SK-N-DZ (cell line): ENCODE measurements around the gene HADH.
"Not testable (repeated sequence)": the region's sequence is repeated elsewhere in the genome, so short reads cannot be mapped to it uniquely, and the experiment has no call there.

Source experiments
- DNase-seq: peaks from one replicate; pipeline ENCODE4 v3.0.0-alpha.2; 2015; ENCODE audit warnings: low spot score

The HADH gene

DNA sequence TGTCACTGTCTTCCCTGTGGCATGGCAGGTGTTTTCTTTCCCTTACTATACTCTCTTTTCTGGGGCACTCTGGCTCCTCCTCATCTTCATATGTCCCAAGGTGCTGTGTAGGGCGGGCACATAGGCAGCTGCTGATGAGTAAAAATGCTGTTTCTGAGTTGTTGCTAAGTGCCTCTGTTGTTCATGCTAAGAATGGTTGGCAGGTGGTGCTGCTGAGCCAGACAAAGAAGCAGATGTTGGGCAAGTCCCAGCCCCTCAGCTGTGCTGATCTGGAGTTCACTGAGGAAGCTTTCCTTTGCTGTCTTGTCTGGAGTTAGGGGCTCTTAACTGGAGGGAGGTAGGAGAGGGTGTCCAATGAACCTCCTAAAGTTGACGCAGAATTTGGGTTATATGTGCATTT lies 40.6 kb downstream of the HADH start:
- DNase-seq, result peak; percentile 33

DNA sequence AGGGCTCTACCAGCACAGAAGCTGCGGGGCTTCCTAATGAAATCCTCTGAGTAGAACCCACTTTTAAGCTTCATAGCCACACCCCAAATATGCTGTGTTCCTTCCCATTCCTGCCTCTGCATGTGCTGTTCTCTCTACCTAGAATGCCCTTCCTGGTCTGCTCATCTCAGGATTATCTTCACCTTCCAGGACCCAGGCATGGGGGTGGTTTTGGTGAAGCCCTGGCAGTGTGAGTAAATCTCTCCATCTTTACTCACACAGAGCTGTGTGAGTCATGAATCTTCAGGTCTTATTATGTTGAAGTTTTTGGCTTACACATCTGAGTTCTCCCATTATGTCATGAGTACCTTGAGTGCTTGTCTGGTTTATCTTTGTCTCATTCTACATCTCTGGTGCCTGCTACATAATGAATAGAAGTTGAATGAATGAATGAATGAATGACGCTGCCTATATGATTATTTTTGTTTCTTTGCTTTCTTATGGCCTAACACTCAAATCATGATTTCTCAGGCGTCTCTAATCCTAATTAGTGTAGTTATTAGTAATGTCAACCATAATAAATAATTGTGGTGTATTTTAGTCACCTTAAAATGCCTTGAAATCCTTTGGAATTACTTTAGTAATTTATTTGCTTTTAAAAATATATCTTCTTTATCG lies 41.9 kb downstream of the HADH start:
- no peak for DNase-seq

DNA sequence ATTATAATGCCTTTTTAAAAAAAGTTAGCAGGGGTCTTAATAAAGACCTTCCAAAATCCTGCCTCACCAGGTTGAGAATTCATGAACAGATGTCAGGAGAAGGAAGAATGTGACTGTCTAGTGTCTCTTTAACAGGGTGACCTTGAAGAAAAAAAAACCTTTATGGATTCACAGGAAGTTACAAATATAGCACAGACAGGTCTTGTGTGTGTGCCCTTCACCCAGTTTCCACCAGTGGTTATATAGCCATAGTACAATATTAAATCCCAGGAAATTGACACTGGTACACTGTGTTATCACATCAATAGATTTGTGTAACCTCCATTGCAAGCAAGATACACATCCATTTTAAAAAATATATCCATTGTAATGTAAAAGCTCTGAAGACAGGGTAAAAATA lies 43.7 kb downstream of the HADH start:
- no peak for DNase-seq

DNA sequence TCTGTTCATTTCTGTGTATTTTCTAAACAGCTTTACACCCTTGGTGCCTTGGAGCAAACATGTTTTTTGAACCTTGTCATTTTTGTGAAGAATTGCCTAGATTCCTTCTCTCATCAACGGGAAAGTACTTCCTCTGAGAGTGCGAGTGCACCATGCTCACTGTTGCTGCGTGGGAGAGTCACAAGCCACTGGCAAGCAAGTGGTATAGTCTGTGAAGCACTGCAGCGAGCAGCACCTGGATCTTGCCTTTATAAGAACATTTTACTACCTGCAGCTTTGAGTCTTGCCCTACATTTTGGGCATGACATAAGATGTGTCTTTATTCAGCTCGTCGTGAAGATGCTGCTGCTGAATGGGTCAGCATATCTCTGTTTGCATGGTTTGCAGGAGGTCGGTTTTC lies 44.9 kb downstream of the HADH start:
- no peak for DNase-seq

DNA sequence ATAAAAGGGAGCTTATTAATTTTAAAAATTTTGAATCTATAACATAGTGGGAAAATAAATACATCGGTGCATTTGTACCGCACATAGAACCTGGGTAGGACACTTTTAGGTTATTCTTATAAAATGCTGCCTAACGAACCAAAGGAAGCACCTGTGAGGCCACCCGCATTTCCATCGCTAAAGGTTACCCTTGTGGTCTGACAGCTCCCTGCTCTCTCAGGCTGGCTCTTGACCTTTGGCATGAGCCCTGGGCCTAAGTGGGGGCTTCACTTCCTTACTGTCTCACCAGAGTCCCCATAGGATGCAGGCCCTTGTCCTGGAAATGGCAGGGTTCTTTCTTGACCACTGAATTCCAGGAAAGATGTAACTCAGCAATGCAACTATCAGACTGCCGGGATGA lies 46.0 kb downstream of the HADH start:
- DNase-seq, result no peak

DNA sequence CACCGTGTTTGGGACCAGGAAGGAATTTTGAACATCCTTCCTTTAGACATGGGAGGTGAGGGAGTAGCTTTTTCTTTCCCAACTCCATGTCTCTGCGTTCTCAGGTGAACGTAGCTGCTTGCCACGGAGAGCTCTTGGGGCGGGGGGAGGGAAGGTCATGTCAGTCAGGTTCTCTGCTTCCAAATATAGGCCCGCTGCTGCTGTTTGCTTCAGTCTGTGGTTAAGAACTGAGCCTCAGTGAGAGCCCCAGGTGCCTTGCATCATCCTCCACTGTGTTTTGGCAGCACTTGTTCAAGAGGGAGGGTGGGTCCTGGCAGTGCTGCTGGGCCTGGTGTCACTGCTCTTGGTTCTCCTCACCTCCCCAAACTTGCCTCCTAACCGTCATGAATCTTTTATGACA lies 46.5 kb downstream of the HADH start:
- no peak for DNase-seq

DNA sequence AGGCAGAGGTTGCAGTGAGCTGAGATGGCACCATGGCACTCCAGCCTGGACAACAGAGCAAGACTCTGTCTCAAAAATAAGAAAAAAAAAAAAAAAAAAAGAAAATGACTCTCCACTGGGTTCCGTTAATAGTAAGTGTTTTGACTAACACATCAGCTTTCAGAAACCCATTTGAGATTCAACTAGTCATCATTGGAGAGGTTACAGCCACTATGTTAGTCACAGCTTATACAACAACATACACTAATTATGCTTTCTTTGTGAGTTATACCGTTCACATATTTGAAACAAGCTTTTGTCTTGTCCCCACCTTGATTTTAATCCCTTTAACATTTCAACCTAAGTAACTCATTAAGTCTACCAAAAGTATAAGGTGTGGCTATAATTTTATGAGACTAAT lies 48.2 kb downstream of the HADH start:
- no peak for DNase-seq

DNA sequence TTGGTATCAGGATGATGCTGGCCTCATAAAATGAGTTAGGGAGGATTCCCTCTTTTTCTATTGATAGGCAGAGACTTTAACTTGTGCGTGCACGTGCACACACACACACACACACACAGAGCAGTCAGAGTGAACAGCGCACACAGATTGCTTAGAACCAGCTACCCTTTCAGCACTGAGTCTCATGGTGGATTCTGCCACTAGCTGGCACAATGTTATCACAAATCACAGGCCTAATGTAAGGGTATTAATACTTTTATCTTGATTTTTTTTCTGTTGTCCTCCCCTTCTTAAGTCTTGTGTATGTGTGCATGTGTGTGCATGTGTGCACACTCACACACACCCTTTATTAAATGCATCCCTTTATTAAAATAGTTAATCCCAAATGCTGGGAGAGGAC lies 53.2 kb downstream of the HADH start:
- no peak for DNase-seq

DNA sequence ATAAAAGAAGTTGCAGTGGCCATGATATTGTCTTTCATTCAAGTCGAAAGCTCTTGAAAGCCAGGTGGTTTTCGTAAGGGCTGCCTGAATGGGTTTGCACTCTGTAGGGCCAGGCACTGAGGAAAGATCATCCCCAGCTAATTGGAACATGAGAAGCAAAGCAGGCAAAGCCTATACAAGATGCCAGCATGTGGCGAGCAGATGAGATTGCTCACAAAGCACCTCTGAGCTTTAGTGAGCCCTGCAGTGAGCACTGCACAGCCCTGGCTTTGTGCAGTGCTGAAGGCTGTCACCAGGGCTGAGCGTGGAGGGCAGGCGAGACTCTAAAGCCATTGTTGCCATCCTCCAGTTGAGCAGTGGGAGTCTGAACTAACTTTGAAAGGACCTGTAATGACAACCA lies 53.8 kb downstream of the HADH start:
- peak; percentile 44 for DNase-seq

DNA sequence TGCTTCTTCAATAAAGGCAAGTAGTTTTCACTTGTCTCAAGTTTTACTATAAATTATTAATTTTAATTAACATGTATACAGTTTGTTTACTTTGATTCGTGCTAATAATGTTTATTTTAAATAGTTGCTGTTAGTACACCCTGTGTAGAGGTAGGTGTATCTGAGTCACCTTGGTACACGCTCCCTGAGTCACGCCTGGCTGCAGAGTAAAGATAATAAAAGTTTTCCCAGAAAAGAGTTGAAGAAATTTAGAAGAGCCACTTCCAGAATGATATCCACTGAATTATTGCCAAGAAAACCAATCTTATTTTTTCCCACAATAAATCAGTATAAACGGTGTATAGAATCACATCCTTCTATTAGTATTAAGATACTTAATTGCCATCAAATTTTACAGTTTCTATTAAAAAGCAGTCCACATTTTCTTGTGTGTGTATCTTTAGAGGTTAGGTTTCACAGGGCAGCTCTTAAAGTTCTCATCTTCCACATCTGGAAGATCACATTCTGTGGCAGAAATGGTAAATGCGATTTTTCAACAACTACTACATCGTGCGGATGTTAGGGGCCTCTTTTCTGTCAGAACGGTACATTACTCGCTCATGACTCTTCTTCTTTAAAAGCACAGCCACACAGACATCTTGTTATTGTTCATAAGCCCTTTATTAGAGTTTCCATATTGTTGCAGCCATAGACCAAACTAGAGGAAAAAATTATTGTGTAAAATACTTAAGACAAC lies 55.4 kb downstream of the HADH start:
- DNase-seq, result no peak

DNA sequence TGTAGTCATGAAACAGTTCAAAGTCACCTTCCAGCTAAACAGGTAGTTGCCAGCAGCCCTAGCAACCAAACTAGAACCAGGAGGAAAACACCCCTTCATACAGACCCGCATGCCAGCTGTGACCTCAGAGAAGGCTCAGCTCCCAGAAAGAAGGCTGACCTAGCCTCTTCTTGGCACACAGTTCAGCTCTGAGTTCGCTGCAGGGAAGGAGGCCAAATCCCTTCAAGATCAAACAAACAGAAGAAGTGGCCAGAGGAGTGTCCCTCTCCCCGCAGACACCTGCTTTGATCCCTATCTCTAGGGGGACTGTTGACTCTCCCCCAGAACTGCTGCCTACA lies 56.0 kb downstream of the HADH start:
- DNase-seq, result no peak

DNA sequence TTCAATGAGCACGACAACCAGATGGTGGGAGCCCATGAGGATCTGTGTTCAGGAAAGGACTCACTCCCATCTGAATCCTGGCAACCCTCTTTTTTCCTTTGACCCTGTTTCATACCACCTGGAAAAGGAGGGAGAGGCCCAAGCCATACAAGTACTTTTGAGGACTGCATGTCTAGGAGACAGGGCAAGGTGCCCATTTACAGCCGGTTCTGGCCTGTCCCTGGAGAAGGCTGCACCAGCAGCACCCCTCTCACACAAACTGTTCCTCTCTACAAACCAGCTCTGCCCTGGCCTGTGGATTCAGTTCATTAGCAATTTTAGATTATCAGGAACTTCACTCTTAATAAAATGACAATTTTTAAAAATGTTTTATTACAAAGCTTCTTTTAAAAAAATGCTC lies 57.5 kb downstream of the HADH start:
- DNase-seq, result no peak

DNA sequence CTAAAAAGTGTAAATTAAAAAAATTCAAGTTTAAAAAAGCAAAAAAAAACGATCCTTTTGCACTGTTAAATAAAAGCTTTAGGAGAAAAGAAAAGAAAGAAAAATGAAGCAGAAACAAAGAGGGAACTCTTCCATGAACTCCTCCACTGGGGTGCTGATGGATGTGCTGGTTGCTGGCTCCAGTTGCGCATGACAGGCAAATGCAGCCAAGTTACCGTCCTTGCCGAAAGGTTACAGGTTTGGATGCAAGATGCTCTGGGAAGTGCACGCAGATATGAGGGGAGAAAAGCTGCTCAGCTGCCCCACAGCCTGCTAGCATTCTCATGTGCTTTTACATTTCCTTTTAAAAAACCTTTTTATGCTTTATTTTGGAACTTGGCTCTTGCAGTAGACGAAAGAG lies 58.5 kb downstream of the HADH start:
- no peak for DNase-seq

DNA sequence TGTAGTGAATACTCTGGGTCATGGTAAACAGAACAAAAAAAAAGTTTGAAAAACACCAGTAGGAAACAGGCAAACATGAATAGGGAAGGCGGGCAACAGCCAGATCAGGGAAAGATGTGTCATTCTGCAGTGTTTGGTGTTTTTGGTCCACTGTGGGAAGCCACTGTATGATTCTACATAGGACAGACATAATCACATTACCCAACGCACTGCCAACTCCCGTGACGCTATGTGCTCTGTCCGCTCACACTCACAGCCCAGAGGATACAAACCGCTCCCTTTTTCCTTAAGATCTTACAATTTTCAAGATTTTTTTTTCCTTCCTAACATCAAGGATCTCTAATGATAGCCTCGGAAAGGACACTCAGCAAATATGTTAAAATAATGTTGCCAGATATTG lies 59.3 kb downstream of the HADH start:
- no peak for DNase-seq

DNA sequence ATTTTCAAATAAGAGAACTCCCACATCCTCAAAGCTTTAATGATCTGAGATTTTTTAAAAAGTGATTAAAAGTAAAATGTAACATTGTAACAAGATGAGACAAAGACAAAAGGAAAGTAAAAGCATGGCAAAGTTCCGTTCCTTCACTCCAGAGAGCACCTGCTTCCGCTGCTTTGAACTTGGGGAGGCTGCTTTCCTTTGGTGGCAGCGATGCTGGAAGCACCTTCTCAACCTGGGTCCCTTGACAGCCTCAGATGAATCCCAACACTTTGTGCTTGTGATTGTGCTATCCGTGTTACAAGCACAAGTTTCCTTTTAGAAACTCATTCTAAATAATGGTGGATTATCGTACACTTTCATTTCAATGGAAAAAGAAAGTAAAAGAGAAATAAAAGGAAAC lies 59.7 kb downstream of the HADH start:
- DNase-seq, result no peak

DNA sequence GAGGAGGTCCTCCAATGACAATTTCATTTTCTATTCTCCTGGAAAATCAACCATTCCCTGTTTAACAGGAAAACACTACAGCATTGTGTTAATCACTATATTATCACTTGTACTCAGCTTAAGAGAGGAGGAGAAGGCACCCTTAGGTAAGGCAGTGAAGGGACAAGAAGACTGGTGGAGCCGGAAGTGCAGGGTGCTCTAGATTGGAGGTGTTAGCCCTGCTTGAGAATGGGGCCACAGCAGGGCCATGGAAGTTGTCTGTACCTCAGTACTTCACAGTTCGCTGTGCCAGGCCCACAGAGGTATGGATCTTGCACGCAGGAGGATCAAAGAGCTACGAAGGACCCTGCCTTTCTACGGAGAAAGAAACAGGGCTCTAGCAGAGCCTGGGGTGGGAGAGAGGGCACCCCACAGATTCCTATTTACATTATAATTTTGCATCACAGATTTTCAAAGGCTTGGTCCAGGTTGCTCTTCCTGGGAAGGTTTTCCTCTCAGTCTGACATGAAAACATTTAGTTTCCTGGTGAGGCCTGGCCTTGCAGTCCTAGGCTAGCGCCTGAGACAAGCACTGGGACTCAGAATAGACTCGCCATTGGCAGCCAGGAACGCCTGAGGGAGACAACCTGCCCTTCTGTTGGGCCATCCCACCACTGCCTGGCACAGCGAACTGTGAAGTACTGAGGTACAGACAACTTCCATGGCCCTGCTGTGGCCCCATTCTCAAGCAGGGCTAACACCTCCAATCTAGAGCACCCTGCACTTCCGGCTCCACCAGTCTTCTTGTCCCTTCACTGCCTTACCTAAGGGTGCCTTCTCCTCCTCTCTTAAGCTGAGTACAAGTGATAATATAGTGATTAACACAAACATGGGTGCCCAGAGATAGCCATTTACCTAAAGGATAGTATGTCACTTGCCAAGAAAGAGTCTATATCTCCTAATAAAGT lies 60.8 kb downstream of the HADH start:
- DNase-seq, result not testable (repeated sequence)

DNA sequence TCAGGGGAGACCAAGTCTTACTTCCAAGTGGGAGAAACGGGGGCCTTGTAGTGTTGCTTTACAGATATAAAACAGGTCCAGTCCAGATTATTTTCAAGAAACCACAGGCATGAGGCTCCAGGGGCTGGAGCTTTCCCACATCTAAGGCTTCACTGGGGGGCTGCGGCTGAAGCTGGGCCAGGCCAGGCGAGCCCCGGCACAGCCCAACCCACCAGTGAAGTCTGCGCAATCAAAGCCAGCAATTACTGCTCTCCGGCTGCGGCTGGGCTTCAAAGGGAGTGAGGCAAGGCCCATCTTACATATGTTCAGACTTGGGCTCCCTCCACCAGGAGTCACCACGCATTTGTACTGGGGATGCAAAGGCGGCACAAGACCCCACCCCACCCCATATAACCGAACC lies 61.7 kb downstream of the HADH start:
- no peak for DNase-seq

DNA sequence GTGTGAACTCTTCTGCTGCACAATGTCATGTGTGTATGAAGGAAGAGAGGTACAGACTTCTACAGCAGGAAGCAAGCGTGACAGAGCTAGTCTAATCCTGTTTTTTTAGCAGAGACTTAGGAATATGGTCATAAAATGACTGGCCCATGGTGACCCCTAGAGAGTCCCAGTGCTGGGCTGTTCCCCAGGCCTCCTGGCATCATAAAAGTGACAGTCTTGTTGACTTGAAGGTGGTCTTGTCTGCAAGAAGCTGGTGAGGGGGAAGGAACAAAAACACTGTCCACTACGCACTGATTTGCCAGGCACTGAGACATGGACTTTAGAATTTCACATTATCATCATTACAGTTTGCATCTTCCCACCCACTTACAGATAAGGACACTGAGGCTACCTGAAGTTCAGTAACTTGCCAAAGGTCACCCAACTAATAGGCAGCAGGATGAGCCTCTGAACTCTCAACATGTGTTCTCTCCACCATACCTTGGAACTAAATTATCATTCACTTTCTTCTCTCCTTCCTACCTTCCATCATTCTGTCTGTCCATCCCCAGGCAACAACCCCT lies 63.0 kb downstream of the HADH start:
- no peak for DNase-seq

DNA sequence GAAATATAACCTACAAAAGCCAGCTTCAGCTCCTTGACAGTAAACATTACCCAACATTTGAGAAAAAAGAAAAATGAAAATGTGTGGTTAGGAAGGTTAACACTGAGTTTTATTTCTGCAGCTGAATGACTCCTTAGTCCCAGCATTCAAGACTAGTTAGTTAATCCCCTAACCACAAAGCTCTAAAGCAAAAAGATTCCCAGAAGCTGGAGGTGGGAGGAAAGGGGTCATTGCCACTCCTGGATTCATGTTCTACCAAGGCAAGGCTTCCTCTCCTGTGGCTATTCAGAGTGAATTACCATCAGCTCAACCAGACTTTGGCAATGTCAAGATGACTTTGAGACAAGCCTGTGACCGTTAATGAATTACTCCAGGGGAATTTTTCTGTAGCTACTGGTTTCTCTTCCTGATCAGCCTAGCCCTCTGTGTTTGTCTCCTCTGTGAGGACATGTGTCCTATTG lies 63.6 kb downstream of the HADH start:
- DNase-seq, result no peak

DNA sequence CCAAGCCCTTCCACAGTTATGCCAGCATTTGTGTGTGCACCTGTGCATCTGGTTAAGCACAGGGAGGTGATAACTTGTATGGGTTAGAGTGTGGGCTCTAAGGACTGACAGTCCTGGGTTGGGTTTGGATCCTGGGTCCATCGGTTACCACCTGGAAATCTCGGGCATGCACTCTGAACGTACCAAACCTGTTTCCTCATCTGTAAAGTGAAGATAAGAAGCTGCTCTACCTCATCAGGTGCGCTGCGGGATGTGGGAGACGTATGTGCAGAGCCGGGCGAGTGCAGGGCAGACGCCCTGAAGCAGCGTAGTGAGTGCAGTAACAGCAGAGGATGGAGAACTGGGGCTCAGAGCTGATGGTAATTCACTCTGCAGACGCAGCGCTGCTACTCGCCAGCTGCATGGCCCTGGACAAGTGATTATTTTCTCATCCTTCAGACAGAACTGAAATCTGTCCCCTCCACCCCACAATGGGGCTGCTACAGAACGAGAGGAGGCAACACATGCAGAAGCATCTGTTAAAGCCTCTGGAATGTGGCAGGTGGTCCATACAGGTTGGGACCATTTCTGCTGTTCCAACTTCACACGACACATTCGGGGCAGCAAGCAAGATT lies 64.4 kb downstream of the HADH start:
- no peak for DNase-seq

DNA sequence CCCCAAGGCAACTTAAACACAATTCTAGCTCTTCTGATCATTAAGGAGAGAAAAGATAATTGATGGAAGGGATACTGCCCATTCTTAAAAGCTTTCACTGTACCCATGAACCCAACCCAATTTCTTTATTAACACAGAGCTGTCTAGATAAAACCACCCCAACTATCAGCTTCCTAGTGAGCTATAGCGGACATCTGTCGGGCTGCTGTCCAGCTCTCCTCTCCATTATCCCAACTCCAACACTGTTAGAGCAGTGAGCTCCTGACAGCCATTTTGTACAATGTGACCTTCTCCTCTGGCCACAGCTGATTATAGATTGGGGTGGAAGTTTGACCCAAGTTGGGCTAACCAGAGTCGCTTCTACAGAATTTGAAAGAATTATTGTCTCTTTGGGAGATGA lies 66.1 kb downstream of the HADH start:
- DNase-seq, result no peak

DNA sequence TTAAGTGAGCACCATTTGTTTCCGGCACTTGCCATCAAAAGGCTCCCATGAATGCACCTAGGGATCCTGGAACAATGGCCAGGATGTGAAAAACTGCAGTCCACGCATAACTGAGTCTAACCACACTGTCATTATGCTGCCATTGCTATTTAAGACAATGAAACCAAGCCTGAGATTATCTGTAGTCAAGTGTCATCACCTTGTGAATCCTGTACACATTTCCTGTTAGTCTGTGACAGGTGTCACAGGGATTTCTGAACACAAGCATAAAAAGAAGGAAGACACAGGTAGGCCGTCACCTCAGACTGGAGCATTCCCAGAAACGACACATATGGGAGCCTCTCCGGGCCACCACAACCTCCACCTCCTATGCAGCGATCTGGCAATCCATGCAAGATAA lies 66.7 kb downstream of the HADH start:
- no peak for DNase-seq
